GM12878 (cell line): ENCODE results near the gene GAB1. TPM values are rescaled to one million over a fixed set of nuclear protein-coding genes. Genes with fewer than 3 reads are reported as not detected.

Source experiments
- ATAC-seq: fragments of 200-7000 bp; cut with Tn5 transposase; 3 replicates; pipeline ENCODE4 v1.9.1; 2020; ENCODE audit warnings: mild to moderate bottlenecking, moderate library complexity
- BruUV-seq: library from RNA; stranded (reverse); fragments of 400-500 nt; replicated peaks from 2 replicates; lab custom pipeline; 2021; lab: Mats Ljungman, UMichigan
- CTCF ChIA-PET: fragments of 300-600 bp; sonication (Branson Sonifier 250); formaldehyde crosslinking; extraction: SDS; loops from one replicate; lab custom pipeline; 2021; ENCODE audit warnings: inconsistent platforms; lab: Yijun Ruan, JAX
- POLR2A ChIA-PET: fragments of 350-600 bp; formaldehyde crosslinking; extraction: SDS; loops from one replicate; lab custom pipeline; 2021; ENCODE audit warnings: inconsistent platforms; lab: Charles Lee
- RAD21 ChIA-PET: fragments of 300-600 bp; sonication (Branson Sonifier 250); formaldehyde crosslinking; loops from one replicate; lab custom pipeline; 2023; ENCODE audit warnings: antibody characterized with exemption; ENCODE audit not compliant: unreplicated experiment; lab: Charles Lee
- SMC1A ChIA-PET: fragments of 300-600 bp; sonication (Branson Sonifier 250); formaldehyde crosslinking; loops from one replicate; lab custom pipeline; 2023; ENCODE audit not compliant: unreplicated experiment, uncharacterized antibody; lab: Charles Lee
- DNase-seq: peaks from one replicate; pipeline ENCODE4 v3.0.0-alpha.2; 2011; ENCODE audit warnings: low read depth, low spot score
- FAIRE-seq: peaks from 3 replicates; lab custom pipeline; 2011; peaks lifted over from hg19 to GRCh38; lab: Jason Lieb, UNC
- H2AFZ ChIP-seq: 2 replicates; pipeline ENCODE4 v1.6.0; 2011; ENCODE audit warnings: low read depth, low read length, control low read depth; ENCODE audit not compliant: control insufficient read depth
- H3K27ac ChIP-seq: 2 replicates; pipeline ENCODE4 v1.5.1; 2011; ENCODE audit warnings: control low read depth; ENCODE audit not compliant: control insufficient read depth, insufficient read depth
- H3K27me3 ChIP-seq, 2 experiments: replicated peaks in 1 of 2; 2 replicates each; pipeline versions ENCODE4 v1.6.0 to v1.6.1; 2011; ENCODE audit warnings: low read length in 1 of 2; ENCODE audit not compliant: control insufficient read depth in 2 of 2, insufficient read depth in 2 of 2
- H3K36me3 ChIP-seq, 2 experiments: 2 replicates each; pipeline ENCODE4 v1.5.1; 2011; ENCODE audit warnings: low read length in 1 of 2; ENCODE audit not compliant: control insufficient read depth in 2 of 2, insufficient read depth in 2 of 2
- H3K4me1 ChIP-seq: 2 replicates; pipeline ENCODE4 v1.6.1; 2011; ENCODE audit warnings: mild to moderate bottlenecking, low read length, moderate library complexity, mixed read lengths; ENCODE audit not compliant: control insufficient read depth, insufficient read depth
- H3K4me2 ChIP-seq: 2 replicates; pipeline ENCODE4 v1.6.0; 2011; ENCODE audit warnings: control low read depth; ENCODE audit not compliant: control insufficient read depth, insufficient read depth
- H3K4me3 ChIP-seq: fragments of 200-600 bp; sonication (generic); 2 replicates; pipeline ENCODE4 v1.5.1; 2016
- H3K79me2 ChIP-seq: 2 replicates; pipeline ENCODE4 v1.6.0; 2011; ENCODE audit warnings: low read length; ENCODE audit not compliant: control insufficient read depth, insufficient read depth
- H3K9ac ChIP-seq: 2 replicates; pipeline ENCODE4 v1.8.0; 2011; ENCODE audit warnings: low read length, control low read depth, mixed read lengths; ENCODE audit not compliant: control insufficient read depth, insufficient read depth
- H3K9me3 ChIP-seq: replicated peaks from 3 replicates; pipeline ENCODE4 v1.5.1; 2011; ENCODE audit warnings: mild to moderate bottlenecking, low read length; ENCODE audit not compliant: control insufficient read depth, insufficient read depth
- H4K20me1 ChIP-seq: 2 replicates; pipeline ENCODE4 v1.6.0; 2011; ENCODE audit not compliant: control insufficient read depth, insufficient read depth
- BMI1 ChIP-seq: fragments of 450-650 bp; IDR thresholded peaks from 2 replicates; pipeline ENCODE4 v1.6.1; 2016; ENCODE audit warnings: mild to moderate bottlenecking, moderate library complexity, borderline replicate concordance
- CHD2 ChIP-seq: IDR thresholded peaks from 2 replicates; pipeline ENCODE4 v1.6.1; 2011; ENCODE audit warnings: low read depth, low read length, improper control_type of control experiment, borderline replicate concordance
- E4F1 ChIP-seq: fragments of 450-650 bp; IDR thresholded peaks from 2 replicates; pipeline ENCODE4 v1.6.1; 2018; ENCODE audit warnings: borderline replicate concordance, mild to moderate bottlenecking; ENCODE audit not compliant: partially characterized antibody
- NBN ChIP-seq: fragments of 450-650 bp; IDR thresholded peaks from 2 replicates; pipeline ENCODE4 v1.6.1; 2016
- PAX5 ChIP-seq: IDR thresholded peaks from 2 replicates; pipeline ENCODE4 v1.6.1; 2011; ENCODE audit warnings: low read depth, low read length, borderline replicate concordance
- RAD21 ChIP-seq: IDR thresholded peaks from 2 replicates; pipeline ENCODE4 v1.6.1; 2011; ENCODE audit warnings: mild to moderate bottlenecking, low read depth, low read length, moderate library complexity; ENCODE audit not compliant: insufficient read depth
- RFX5 ChIP-seq: IDR thresholded peaks from 2 replicates; pipeline ENCODE4 v1.6.1; 2011; ENCODE audit warnings: low read depth, low read length, improper control_type of control experiment
- SMAD1 ChIP-seq: fragments of 450-650 bp; IDR thresholded peaks from 2 replicates; pipeline ENCODE4 v1.6.1; 2018; ENCODE audit warnings: mild to moderate bottlenecking, low read depth; ENCODE audit not compliant: partially characterized antibody
- SREBF1 ChIP-seq: IDR thresholded peaks from 2 replicates; pipeline ENCODE4 v1.6.1; 2012; ENCODE audit warnings: mild to moderate bottlenecking, low read length
- USF1 ChIP-seq: IDR thresholded peaks from 2 replicates; pipeline ENCODE4 v1.6.1; 2011; ENCODE audit warnings: borderline replicate concordance, low read depth, mild to moderate bottlenecking, moderate library complexity, mixed read lengths, low read length; ENCODE audit not compliant: insufficient read depth; ENCODE audit errors: extremely low read length
- ZBTB11 ChIP-seq: fragments of 450-650 bp; formaldehyde crosslinking; IDR thresholded peaks from 2 replicates; pipeline ENCODE4 v1.5.0; 2022; ENCODE audit warnings: mild to moderate bottlenecking, missing genetic modification characterization
- ZBTB40 ChIP-seq: fragments of 450-650 bp; IDR thresholded peaks from 2 replicates; pipeline ENCODE4 v1.6.1; 2016; ENCODE audit warnings: mild to moderate bottlenecking, moderate library complexity, borderline replicate concordance
- WGBS: methylation state at CpG from one replicate; pipeline ENCODE4 v1.1.6; 2016; ENCODE audit warnings: low lambda C conversion rate; ENCODE audit not compliant: insufficient replicate concordance, insufficient coverage; ENCODE audit errors: missing lambda C conversion rate; 5-methylcytosine and 5-hydroxymethylcytosine counted together
- in situ Hi-C: fragments of 300-500 bp; cut with MboI; formaldehyde crosslinking; loops from 9 replicates; pipeline ENCODE4 v1.14.3; 2018; ENCODE audit warnings: mixed read lengths
- intact Hi-C: fragments of 100-400 bp; cut with micrococcal nuclease; formaldehyde crosslinking; loops from one replicate; pipeline ENCODE4 v1.14.2; 2022; ENCODE audit not compliant: unreplicated experiment
- polyA plus RNA-seq, 11 experiments: library from polyadenylated mRNA; depleted of rRNA in 4 of 11; unstranded in 6 of 11; stranded (reverse) in 5 of 11; fragments of >200 nt; fragmentation: Nextera tagmentation in 4 of 11; fragmentation: Illumina TruSeq in 1 of 11; extraction: Ambion mirVana in 4 of 11; extraction: Trizol in 1 of 11; gene quantifications; 1 replicate in 1 of 11; 2 replicates in 10 of 11; pipeline versions ENCODE4 v1.2.1 to v1.2.3, GENCODE V29; 2011 to 2016; ENCODE audit warnings: inconsistent platforms in 2 of 11, missing spikeins in 2 of 11, low read depth in 1 of 11
- total RNA-seq, 4 experiments: library from RNA; depleted of rRNA in 3 of 4; stranded (reverse); fragments of >200 nt in 3 of 4; fragmentation: Illumina TruSeq in 1 of 4; extraction: Trizol in 1 of 4; gene quantifications; 2 replicates each; pipeline versions ENCODE4 v1.2.1 to v1.2.3, GENCODE V29; 2013 to 2021

Gene GAB1
- total and polyA plus RNA-seq, 10 of the 15 experiments (the other 5 are each of a cell fraction or from before 2014, with no cell fraction given), result 0.37 to 5.3 (median 3.2) TPM

GRCh38 chr4:143347484-143348111, 10.9 kb downstream of the GAB1 start:
- Histone ChIP-seq H3K36me3 (no peaks in the 10 kb centered on the region), H3K4me2 (no peak overlapping the region), H3K9ac (no peak overlapping the region), H2AFZ (no peak overlapping the region), H3K4me3 (no peak overlapping the region), H3K27me3 (no peaks in the 10 kb centered on the region), H4K20me1 (no peaks in the 10 kb centered on the region), H3K79me2 (no peaks in the 10 kb centered on the region), H3K4me1 (no peaks in the 10 kb centered on the region), H3K27ac (no peak overlapping the region), H3K9me3 (no peaks in the 10 kb centered on the region)
- SMC1A ChIA-PET, result interaction anchor here (1.0 to 2.3 kb wide), 3 partner anchors 9 to 51 kb away, joined by 3 to 10 read pairs (median 3); partner anchors contain the start of gene GAB1
- intact Hi-C loops, result no loop called here
- in situ Hi-C loops, result no loop called here
- CTCF ChIA-PET, result interaction anchor here (1.2 to 2.5 kb wide), 4 partner anchors 8 to 12 kb away, joined by 3 to 5 read pairs (median 3); no protein-coding TSS in a partner anchor
- no peak for FAIRE-seq
- BruUV-seq, result no TSS peak
- RAD21 ChIA-PET, result interaction anchor here (2.7 kb wide), 1 partner anchor 10 kb away, joined by 16 read pairs; the partner anchor contains the start of gene GAB1
- DNase-seq, result no peak
- WGBS, result 36% methylated on average over 2 of the region's 2 CpGs
- peak; percentile 65 for ATAC-seq
- POLR2A ChIA-PET, result interaction anchor here (0.6 kb wide), 1 partner anchor 16 kb away, joined by 3 read pairs; no protein-coding TSS in a partner anchor
- TF ChIP-seq BMI1 (no peak), E4F1 (no peak), PAX5 (no peak), RAD21 (no peak), NBN (no peak), CHD2 (no peak), SMAD1 (no peak), ZBTB11 (no peak), RFX5 (no peak), ZBTB40 (no peak), USF1 (no peak), SREBF1 (no peak)
